Measurements from ENCODE around the gene FAM131C.
"Not testable (repeated sequence)": the region's sequence is repeated elsewhere in the genome, so short reads cannot be mapped to it uniquely, and the experiment has no call there.

The FAM131C gene

DNA sequence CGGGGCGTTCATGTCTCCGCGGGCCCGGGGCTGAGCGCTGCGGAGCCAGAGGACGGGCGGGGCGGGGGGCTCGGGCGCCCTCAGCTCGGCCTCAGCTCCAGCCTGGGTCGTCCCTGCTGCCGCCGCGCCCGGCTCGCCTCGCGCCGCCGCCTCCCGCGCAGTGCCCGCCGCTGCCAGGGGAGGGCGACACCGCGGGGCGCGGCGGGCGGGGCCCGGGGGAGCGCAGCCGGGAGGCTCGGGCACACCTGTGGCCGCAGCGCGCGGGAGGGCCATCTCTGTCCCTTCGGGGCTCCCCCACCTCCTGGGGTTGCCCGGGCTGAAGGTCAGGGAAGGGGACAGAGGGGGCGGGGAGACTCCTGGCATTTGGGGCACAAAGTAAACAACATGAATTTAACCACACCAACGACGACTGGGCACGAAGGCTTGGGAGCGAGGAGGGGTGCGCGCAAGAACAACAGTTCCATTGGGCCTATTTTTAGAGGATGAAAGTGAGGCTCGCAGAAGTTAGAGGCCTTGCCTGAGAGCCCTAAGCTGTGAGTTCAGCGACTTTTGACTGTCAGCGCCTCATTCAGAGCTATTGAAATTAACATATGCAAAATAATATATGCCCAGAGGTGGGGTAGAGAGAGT, at the start of gene FAM131C:
Gene FAM131C (minus strand): TSS at position 162 of the 630 bp plus-strand sequence. CDS start 209 bp downstream, outside the sequence.
- DNase-seq = peak; percentile 51

DNA sequence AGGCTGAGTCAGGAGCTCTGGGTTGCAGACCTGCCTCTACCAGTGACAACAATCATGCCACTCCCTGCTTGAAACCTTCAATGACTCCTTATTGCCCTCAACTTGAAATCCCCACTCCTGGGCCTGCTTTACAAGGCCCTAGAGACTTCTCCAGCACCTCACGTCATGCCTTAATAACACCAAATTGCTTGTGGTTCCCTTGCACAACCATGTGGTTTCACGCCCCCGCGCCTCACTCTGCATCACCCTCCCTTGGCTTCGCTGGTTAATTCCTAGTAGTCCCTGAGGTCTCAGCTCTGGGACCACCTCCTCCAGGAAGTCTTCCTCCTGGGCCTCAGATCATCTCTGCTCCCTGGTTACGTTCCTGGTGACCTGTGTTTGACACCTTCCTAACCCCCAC, 49.5 kb upstream of the FAM131C start:
- DNase-seq = peak; percentile 20

DNA sequence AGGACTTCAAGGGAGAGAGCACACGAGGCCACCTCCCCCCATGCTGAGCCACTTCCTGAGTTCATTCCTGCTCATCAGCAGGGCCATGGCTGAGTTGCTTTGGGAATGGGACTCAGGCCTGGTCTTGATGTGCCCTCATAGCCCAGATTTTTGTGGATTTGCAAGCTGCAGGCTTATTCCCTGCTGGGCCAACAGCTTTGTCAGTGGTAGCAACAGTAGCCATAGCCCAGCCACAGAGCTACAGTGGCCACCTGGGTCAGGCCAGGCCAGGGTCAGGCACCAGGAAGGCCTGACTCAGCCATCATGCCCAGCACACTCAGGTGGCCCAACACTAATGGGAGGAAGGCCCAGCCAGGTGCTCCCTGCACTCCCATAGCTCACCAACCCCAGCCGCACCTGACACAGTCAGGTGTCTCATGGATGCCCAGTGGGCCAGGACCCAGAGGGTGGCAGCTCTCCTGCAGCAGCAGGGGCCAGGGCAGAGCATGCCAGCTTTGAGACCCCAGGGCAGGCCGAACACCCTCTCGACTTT, 49.0 kb upstream of the FAM131C start:
- DNase-seq = no peak

DNA sequence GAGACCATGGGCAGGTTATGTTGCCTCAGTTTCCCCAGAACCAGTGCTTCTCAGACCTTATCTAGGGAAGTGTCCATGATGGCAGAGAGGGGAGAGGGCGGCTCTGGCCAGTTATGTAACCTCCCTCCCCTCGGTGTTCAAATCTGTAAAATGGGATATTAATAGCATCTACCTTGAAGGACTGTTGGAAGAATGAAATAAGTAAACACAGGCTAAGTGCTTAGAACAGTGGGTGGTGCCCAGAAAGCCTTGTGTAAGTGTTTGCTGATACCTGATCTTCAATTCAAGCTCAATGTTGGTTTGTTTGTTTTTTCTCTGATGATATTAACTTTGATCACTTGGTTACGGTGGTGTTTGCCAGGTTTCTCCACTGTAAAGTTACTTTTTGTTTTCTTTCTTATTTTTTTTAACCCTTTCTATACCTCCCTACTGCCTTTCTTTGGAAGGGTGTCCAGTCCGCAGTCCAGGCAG, 47.5 kb upstream of the FAM131C start:
- no peak for DNase-seq

GRCh38 chr1:16120407-16120806, 47.0 kb upstream of the FAM131C start:
- no peak for DNase-seq

DNA sequence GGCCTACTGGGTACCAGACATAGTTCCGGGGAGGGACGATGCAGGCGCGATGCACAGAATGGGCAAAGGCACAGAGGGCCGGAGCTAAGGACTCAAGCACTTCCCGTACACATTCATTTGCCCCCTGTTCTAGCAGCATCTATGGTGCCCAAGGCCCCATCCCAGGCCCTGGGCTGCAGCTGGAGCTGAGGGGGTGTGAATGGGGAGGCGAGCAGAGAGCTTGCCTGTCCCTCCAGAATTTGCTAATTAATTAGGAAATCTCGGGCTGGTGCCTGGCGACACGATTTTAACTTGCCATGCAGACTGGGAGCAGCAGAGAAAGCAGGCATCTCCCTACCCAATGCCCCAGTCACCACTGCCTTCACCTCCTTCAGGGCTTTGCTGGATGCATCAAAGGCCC, 46.5 kb upstream of the FAM131C start:
- DNase-seq = no peak

DNA sequence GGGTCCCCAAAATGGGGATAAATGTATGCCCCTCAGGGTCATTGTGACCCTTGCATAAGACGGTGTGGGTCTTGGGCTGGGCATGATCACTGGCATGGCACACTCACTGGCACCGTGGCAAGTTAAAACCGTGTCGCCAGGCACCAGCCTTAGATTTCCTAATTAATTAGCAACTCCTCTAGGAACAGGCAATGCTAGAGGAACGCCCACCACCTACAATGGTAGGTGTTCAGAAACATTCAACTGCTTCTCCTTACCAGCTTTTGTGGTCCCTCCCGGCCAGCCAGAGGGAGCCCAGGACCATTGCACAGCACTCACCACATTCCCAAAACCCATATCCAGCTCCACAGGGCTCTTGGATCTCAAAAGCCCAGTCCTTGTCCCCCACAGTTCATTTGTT, 46.1 kb upstream of the FAM131C start:
- no peak for DNase-seq

- DNase-seq = no peak
Measured at GRCh38 chr1:16118706-16119105, 45.3 kb upstream of the FAM131C start.

GRCh38 chr1:16117936-16118335, 44.5 kb upstream of the FAM131C start:
- no peak for DNase-seq

DNA sequence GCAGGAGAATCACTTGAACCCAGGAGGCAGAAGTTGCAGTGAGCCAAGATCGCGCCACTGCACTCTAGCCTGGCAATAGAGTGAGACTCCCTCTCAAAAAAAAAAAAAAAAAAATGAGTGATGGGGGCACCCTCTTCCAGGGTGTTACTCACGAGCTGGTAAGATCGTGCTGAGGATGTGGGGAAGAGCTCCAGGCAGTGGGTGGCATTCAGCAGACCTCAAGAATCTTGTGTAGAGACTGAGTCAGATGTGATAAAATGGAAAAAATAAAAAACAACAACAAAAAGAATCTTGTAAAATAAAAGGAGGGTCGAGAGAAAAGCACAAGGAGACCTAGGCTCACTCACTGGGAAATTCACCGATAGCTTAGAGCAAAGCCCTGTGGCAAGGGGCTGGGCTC, 43.9 kb upstream of the FAM131C start:
- no peak for DNase-seq

DNA sequence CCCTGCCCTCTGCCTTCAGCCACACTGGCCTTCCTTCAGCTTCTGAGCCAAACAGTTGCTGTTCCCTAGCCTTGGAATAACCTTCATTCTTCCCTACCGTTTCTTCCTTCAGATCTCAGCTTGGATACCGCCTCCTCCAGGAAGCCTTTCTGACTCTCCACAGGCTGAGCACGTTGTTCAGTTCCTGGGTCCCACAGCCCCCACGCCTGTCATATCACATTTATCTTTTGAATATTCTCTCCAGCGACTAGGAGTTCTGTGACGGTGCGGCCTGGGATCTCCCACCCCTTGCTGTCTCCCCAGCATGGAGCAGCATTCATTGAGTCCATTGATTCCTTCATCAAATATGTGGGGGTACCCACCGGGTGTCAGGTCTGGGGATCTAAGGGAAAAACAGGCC, 43.2 kb upstream of the FAM131C start:
- no peak for DNase-seq

GRCh38 chr1:16116002-16116401, 42.6 kb upstream of the FAM131C start:
- no peak for DNase-seq

- no peak for DNase-seq
Measured at GRCh38 chr1:16115468-16115983, 42.1 kb upstream of the FAM131C start.

- no peak for DNase-seq
Measured at GRCh38 chr1:16114527-16115467, 41.3 kb upstream of the FAM131C start.

GRCh38 chr1:16112596-16113555, 39.4 kb upstream of the FAM131C start:
- no peak for DNase-seq

GRCh38 chr1:16111771-16112595, 38.5 kb upstream of the FAM131C start:
- no peak for DNase-seq

- no peak for DNase-seq
Measured at GRCh38 chr1:16110884-16111283, 37.4 kb upstream of the FAM131C start.

DNA sequence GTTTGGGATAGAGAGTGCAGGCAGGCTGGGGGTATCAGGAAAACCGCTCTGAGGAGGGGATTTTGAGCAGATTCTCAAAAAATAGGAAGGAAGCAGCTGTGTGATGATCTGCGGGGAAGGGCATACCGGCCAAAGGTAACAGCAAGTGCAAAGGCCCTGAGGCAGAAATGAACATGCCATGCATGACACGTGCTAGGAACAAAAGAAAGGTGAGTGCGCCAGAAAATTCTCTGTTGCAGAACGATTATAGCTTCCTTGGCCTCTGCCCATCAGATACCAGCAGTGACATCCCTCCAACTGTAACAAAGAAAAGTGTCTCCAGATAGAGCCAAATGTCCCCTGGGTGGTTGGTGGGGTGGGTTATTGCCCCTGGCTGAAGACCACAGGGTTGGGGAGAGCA, 37.0 kb upstream of the FAM131C start:
- DNase-seq = no peak

GRCh38 chr1:16109571-16109970, 36.1 kb upstream of the FAM131C start:
- no peak for DNase-seq

GRCh38 chr1:16107039-16107438, 33.6 kb upstream of the FAM131C start:
- not testable (repeated sequence) for DNase-seq

GRCh38 chr1:16101623-16102022, 28.2 kb upstream of the FAM131C start:
- DNase-seq = no peak

Measured in stimulated activated CD4-positive, alpha-beta T cell treated with anti-CD3 and anti-CD28 coated beads, Interleukin-4, amount 100 ng/mL, for 1 hour (primary cell).